SKM-1 treated with dmso at 0.1 percent for 144 hours (cell line): ENCODE results near the gene DPF1.

Experiments
- DNase-seq: peaks from one replicate; lab custom pipeline; 2025; ENCODE audit not compliant: unreplicated experiment; lab: John Stamatoyannopoulos, UW

DPF1 gene

GRCh38 chr19:38221919-38222830 lies 1.8 kb downstream of the DPF1 start:
- DNase-seq: no peak

GRCh38 chr19:38221421-38221820 lies 2.6 kb downstream of the DPF1 start:
- no peak for DNase-seq

GRCh38 chr19:38219221-38219620 lies 4.8 kb downstream of the DPF1 start:
- DNase-seq: no peak

- no peak for DNase-seq
Observed at GRCh38 chr19:38218204-38218603, 5.8 kb downstream of the DPF1 start.

GRCh38 chr19:38216785-38217641 lies 7.0 kb downstream of the DPF1 start:
- no peak for DNase-seq

GRCh38 chr19:38213911-38214625 lies 10.0 kb downstream of the DPF1 start:
- DNase-seq: no peak

GRCh38 chr19:38213469-38213868 lies 10.6 kb downstream of the DPF1 start:
- no peak for DNase-seq

GRCh38 chr19:38211766-38212165 lies 12.3 kb downstream of the DPF1 start:
- no peak for DNase-seq

- DNase-seq: no peak
Observed at GRCh38 chr19:38211151-38211591, 12.9 kb downstream of the DPF1 start.

- DNase-seq: no peak
Observed at GRCh38 chr19:38210458-38210987, 13.5 kb downstream of the DPF1 start.

GRCh38 chr19:38209671-38210457 lies 14.2 kb downstream of the DPF1 start:
- no peak for DNase-seq

- no peak for DNase-seq
Observed at GRCh38 chr19:38209152-38209551, 14.9 kb downstream of the DPF1 start.

- no peak for DNase-seq
Observed at GRCh38 chr19:38208571-38208970, 15.5 kb downstream of the DPF1 start.

- no peak for DNase-seq
Observed at GRCh38 chr19:38207543-38207942, 16.5 kb downstream of the DPF1 start.

GRCh38 chr19:38206928-38207327 lies 17.1 kb downstream of the DPF1 start:
- no peak for DNase-seq

- DNase-seq: no peak
Observed at GRCh38 chr19:38206006-38206745, 17.8 kb downstream of the DPF1 start.

- DNase-seq: no peak
Observed at GRCh38 chr19:38204728-38205127, 19.3 kb downstream of the DPF1 start.

- DNase-seq: no peak
Observed at GRCh38 chr19:38204096-38204495, 19.9 kb downstream of the DPF1 start.

- DNase-seq: no peak
Observed at GRCh38 chr19:38203197-38203596, 20.8 kb downstream of the DPF1 start.

GRCh38 chr19:38202504-38202903 lies 21.5 kb downstream of the DPF1 start:
- DNase-seq: no peak
